ENCODE measurements around the gene AK8. TPM values are rescaled to one million over a fixed set of nuclear protein-coding genes. Genes with fewer than 3 reads are reported as not detected.
A peak's percentile ranks its signal among the peaks of the same experiment; 100 is the strongest.

Gene AK8
- total RNA-seq, 4 donors from 2014 or later, result 0.27 to 1.3 TPM; not detected in 2

- H3K4me3 ChIP-seq, result no peak overlapping the region
- no peaks in the 10 kb centered on the region for H3K36me3 ChIP-seq
- 82 to 100% methylated on average over 1 to 3 of the region's 3 CpGs for WGBS, 2 donors (ENCODE audit: low coverage in 1 of 2)
- intact Hi-C loops (cut with DNase I; ENCODE audit: low total_unique reads) (no loop called here), in situ Hi-C loops (cut with MboI; ENCODE audit: low pct_ligation_motif_present in 1 of 4, low pct_unique_long_range_greater_than_20kb in 1 of 4, low sequenced_read_pairs in 3 of 4) (no loop called here)
- no peak for DNase-seq
- H3K27me3 ChIP-seq, result no peaks in the 10 kb centered on the region
- H3K9me3 ChIP-seq, result no peaks in the 10 kb centered on the region
- H3K4me1 ChIP-seq, result peaks cover 0 to 19% (median 2%) of the 10 kb centered on the region in 4 donors
- TF ChIP-seq POLR2AphosphoS5 (IDR thresholded peaks at IDR 0.05) (no peak), EP300 (IDR thresholded peaks at IDR 0.05; ENCODE audit: low read depth) (no peak), POLR2A (IDR thresholded peaks at IDR 0.05) (no peak), CTCF (IDR thresholded peaks at IDR 0.05) (no peak)
- no peak overlapping the region for H3K27ac ChIP-seq
Observed at GRCh38 chr9:132861666-132862065, 16.4 kb downstream of the AK8 start.

DNA sequence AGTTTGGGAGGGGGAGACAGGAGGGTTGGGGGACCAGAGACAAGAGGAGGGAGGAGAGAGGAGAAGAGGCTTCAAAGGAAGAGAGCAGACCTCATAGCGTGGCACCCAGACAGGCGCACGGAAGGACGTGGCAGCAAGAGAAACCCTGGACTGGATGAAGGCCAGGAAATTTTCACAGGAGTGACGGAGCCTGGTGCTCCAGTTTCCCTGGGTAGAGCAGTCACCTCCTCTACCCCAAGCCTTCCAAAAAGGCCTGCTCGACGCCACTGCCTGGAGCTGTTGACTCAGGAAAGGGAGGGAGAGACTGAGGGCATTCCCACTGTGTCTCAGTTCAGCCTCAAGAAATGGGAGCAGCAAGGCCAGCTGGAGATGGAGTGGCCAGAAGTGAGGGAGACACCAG lies 19.3 kb downstream of the AK8 start:
- DNase-seq, result no peak
- H3K27ac ChIP-seq, result no peak overlapping the region
- H3K36me3 ChIP-seq, result no peaks in the 10 kb centered on the region
- in situ Hi-C loops (cut with MboI; ENCODE audit: low pct_ligation_motif_present in 1 of 4, low pct_unique_long_range_greater_than_20kb in 1 of 4, low sequenced_read_pairs in 3 of 4), result no loop called here
- 70 to 91% methylated on average over 5 to 7 of the region's 7 CpGs for WGBS, 2 donors (ENCODE audit: low coverage in 1 of 2)
- H3K4me3 ChIP-seq, result no peak overlapping the region
- H3K27me3 ChIP-seq, result no peaks in the 10 kb centered on the region
- no peak for TF ChIP-seq POLR2AphosphoS5 (IDR thresholded peaks at IDR 0.05)
- no peak for TF ChIP-seq EP300 (IDR thresholded peaks at IDR 0.05; ENCODE audit: low read depth)
- no peak for TF ChIP-seq POLR2A (IDR thresholded peaks at IDR 0.05)
- no peak for TF ChIP-seq CTCF (IDR thresholded peaks at IDR 0.05)
- peaks cover 0 to 19% (median 2%) of the 10 kb centered on the region in 4 donors for H3K4me1 ChIP-seq
- intact Hi-C loops (cut with DNase I; ENCODE audit: low total_unique reads), result no loop called here
- no peaks in the 10 kb centered on the region for H3K9me3 ChIP-seq

DNA sequence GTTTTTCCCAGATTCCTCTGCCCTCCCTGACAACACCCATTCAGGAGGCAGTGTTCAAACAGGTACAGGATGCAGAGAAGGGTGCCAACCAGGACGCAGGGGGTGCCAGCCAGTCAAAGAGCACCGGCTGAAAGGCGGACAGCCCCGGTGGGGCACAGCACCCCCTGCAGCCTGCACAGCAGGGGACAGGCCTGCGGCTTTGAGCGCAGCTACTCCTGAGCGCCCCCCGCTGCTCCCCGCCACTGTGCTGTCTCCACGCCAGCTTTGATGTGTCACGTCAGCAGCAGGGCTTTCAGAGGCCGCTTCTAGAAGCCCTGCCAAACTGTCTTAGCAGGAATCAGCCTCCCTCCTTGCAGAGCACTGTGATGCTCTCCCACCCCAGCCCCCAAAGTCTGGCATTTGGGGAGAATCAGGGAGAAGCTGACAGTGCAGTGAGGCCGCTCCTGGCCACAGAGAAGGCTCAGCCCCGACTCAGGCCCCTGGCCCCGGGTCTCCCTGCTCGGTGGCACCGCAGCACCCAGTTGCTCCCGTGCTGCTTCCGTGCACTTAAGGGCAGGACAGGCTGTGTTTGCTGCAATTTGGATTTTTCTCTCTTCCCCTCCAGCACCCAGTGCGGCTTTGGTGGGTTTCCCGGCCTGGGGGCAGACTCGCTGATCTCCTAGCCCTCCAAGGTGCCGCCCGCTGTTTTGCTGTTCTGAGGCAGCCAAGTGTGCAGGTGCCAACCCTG lies 20.3 kb downstream of the AK8 start:
- H3K27ac ChIP-seq, result peak overlapping the region; percentile 26 to 75 (median 52)
- WGBS, 2 donors (ENCODE audit: low coverage in 1 of 2), result 72% methylated on average over 20 of the region's 24 CpGs; no CpG with 5 or more reads in 1 of the 2 donors
- TF ChIP-seq CTCF (IDR thresholded peaks at IDR 0.05), result no peak
- intact Hi-C loops (cut with DNase I; ENCODE audit: low total_unique reads) (no loop called here), in situ Hi-C loops (cut with MboI; ENCODE audit: low pct_ligation_motif_present in 1 of 4, low pct_unique_long_range_greater_than_20kb in 1 of 4, low sequenced_read_pairs in 3 of 4) (no loop called here)
- no peaks in the 10 kb centered on the region for H3K9me3 ChIP-seq
- no peak for DNase-seq
- peaks cover 0 to 19% (median 2%) of the 10 kb centered on the region in 4 donors for H3K4me1 ChIP-seq
- no peaks in the 10 kb centered on the region for H3K36me3 ChIP-seq
- no peak overlapping the region for H3K4me3 ChIP-seq
- H3K27me3 ChIP-seq, result no peaks in the 10 kb centered on the region

GRCh38 chr9:132857031-132857430 lies 21.1 kb downstream of the AK8 start:
- Histone ChIP-seq H3K4me1 (peaks cover 0 to 19% (median 2%) of the 10 kb centered on the region in 4 donors), H3K27me3 (no peaks in the 10 kb centered on the region), H3K27ac (peak overlapping the region; percentile 26 to 75 (median 52)), H3K4me3 (no peak overlapping the region), H3K9me3 (no peaks in the 10 kb centered on the region), H3K36me3 (no peaks in the 10 kb centered on the region)
- peak; percentile 43 for DNase-seq
- 64 to 73% methylated on average over 4 to 8 of the region's 8 CpGs for WGBS, 2 donors (ENCODE audit: low coverage in 1 of 2)
- intact Hi-C loops (cut with DNase I; ENCODE audit: low total_unique reads), result no loop called here
- in situ Hi-C loops (cut with MboI; ENCODE audit: low pct_ligation_motif_present in 1 of 4, low pct_unique_long_range_greater_than_20kb in 1 of 4, low sequenced_read_pairs in 3 of 4), result no loop called here
- TF ChIP-seq POLR2AphosphoS5 (IDR thresholded peaks at IDR 0.05) (no peak), CTCF (IDR thresholded peaks at IDR 0.05) (no peak), EP300 (IDR thresholded peaks at IDR 0.05; ENCODE audit: low read depth) (no peak), POLR2A (IDR thresholded peaks at IDR 0.05) (no peak)

All from transverse colon (tissue), 4 donors.